ENCODE data around the gene CCDC122. TPM values are rescaled to one million over a fixed set of nuclear protein-coding genes. Genes with fewer than 3 reads are reported as not detected.
"Not testable (repeated sequence)": the region's sequence is repeated elsewhere in the genome, so short reads cannot be mapped to it uniquely, and the experiment has no call there.

The CCDC122 gene
- total RNA-seq, 1 donor from 2014 or later: 2.6 TPM

DNA sequence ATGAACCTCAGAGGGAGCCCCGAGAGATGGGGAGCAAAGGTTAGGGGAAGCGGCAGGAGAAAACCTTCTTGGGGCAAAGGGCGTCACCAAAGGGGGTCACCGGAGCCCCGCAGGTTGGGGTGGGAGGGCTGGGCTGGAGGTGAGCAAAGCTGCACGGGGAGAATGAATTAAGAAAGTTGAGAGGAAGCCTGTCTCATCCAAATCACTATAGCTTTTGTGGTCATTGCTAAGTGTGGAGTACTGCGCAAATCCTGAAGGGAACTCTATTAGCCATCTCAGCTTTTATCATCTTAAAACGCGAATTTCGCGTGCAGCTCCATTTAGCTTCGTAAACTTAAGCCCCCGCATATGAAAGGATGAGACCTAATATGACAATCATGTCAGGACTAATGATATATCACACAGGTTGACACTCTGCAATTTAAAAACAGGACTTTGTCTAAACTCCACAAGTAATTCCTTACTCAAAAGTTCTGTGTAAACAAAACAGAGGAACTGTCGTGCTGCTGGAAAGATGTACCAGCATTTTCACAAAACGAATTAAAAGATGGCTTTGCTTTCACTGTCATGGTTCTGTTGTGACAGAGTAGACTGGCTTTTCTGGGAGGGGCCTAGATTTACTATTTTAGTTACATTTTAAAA lies 795 bp upstream of the CCDC122 start:
- no peak for DNase-seq (ENCODE audit: missing footprints)
- intact Hi-C loops (cut with DNase I): no loop called here
- no peak for ATAC-seq

DNA sequence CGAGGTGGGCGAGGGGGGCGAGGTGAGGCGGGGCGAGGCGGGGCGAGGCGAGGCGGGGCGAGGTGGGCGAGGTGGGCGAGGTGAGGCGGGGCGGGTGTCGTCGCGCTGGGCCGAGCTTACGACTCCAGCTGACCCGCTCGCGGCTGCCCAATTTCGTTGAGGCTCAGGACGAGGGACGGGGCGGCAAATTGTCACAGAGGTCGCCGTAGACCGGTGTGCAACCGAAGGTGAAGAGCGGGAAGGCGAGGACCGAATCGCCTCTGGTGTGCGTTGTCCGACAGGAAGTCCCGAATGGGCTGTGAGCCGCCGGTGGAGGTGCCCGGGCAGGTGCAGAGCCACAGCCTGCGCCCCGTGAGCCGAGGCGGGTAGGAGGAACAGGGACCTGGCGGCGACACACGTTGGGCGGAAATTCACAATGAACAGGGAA lies 228 bp upstream of the CCDC122 start, which contains the start of gene LACC1:
LACC1 (plus strand) TSS at position 150 of the 427 bp plus-strand sequence. CDS start 1,082 bp downstream, outside the sequence.
- intact Hi-C loops (cut with DNase I): loop anchor here (2.0 to 10.0 kb wide), 2 partner anchors 795 to 907 kb away; no protein-coding TSS in a partner anchor
- peak; percentile 41 for ATAC-seq
- DNase-seq (ENCODE audit: missing footprints): peak; percentile 81

DNA sequence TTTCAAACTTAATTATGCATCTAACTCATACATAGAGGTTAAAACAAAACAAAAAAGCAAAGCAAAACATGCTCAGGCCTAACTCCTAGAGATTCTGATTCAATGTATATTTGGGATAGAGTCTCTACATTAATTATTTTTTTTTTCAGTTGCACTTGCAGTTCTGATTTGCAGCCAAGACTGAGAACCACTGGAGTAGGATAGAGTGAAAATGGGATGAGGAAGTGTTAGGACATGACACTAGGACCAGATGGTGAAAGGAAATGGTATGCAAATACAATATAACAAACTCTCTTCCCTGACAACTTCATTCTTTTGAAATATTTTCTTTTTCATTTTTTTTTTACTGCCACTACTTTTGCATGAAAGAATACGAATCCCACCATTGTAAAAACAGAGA lies 1.8 kb downstream of the CCDC122 start:
- intact Hi-C loops (cut with DNase I): loop anchor here (2.0 to 10.0 kb wide), 2 partner anchors 793 to 905 kb away; no protein-coding TSS in a partner anchor
- no peak for ATAC-seq
- no peak for DNase-seq (ENCODE audit: missing footprints)

DNA sequence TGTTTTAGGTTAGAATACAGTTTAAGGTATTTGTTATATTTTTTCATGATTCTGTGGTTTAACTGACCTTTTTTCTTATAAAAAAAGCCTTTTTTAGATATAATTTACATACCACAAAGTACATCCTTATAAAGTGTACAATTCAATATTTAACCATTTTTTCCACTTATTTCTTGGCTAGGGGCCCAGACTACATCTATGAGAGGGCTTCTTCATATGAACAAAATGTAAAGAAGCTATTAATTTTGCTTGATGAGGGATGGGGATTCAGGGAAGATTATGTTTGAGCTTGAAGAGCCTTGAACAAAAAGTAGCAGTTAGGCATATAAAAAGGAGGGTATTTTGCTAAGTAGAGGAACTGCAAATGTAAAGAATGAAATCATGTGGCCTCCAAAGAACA lies 2.2 kb downstream of the CCDC122 start:
- intact Hi-C loops (cut with DNase I): loop anchor here (10.0 kb wide), 1 partner anchor 793 kb away; no protein-coding TSS in a partner anchor
- DNase-seq (ENCODE audit: missing footprints): no peak
- ATAC-seq: no peak

DNA sequence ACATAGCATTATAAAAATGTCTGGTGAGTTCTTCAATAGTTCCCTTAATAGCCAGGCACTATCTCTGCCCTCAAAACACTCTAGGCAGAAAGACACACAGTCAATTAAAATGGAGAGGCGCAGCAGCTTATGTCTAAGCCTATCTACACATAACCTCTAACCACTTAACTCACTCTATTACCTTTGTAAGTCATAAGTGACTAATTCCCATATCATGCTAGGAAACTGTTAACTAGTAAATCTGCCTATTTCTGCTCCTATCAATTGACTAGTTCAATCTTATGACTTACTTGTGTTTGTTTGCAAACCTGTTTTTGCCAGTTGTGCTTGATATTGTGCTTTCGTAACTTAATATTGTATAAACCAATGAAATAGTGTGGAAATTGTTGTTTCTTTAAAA lies 3.2 kb downstream of the CCDC122 start:
- intact Hi-C loops (cut with DNase I): loop anchor here (10.0 kb wide), 1 partner anchor 792 kb away; no protein-coding TSS in a partner anchor
- ATAC-seq (no peak), DNase-seq (ENCODE audit: missing footprints) (no peak)

DNA sequence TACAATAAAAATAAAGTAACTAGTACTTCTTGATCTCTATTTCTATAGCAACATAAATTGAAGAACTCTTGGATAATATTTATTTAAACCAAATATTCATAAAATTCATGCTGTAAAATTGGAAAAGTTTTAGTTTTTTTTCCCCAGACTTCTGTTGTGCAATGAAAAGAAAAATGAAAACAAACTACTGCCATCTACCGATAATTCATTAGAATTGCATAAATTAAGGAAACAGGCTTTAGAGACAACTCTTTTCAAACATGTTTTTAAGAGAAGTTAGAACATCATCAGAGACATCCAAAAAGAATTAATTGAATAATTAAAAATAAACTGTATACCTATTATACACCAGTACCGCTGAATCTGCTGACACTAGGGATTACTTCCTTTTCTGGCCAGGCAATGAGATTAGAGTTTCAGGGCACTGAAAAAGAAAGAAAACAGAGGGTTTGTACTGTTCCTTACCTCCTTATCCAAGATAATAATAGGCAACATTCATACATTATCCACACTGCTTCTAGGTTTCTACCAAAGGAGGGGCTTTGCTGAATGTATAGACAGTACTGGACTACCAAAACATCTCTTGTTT lies 4.9 kb downstream of the CCDC122 start:
- DNase-seq (ENCODE audit: missing footprints) (no peak), ATAC-seq (no peak)
- intact Hi-C loops (cut with DNase I): loop anchor here (10.0 kb wide), 1 partner anchor 790 kb away; no protein-coding TSS in a partner anchor

DNA sequence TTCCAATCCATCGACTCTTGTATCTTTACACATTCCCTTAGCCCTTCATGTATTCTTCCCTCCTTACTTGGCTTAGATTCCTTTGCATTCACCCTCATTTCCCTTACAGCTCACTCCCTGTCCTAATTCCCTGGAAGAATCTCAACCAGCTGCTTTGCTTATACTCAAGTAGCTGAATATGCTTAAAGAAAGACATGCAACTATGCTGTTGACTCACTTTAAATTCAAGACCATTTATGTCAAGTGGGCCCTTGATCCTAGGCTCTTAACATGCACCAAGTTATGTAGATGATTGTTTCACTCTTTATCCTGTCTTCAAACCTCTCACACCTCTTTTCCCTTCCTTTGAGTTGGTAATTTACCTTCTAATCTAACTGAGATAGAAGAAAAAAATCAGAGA lies 7.4 kb downstream of the CCDC122 start:
- DNase-seq (ENCODE audit: missing footprints): no peak
- intact Hi-C loops (cut with DNase I): loop anchor here (10.0 kb wide), 1 partner anchor 787 kb away; no protein-coding TSS in a partner anchor
- no peak for ATAC-seq

DNA sequence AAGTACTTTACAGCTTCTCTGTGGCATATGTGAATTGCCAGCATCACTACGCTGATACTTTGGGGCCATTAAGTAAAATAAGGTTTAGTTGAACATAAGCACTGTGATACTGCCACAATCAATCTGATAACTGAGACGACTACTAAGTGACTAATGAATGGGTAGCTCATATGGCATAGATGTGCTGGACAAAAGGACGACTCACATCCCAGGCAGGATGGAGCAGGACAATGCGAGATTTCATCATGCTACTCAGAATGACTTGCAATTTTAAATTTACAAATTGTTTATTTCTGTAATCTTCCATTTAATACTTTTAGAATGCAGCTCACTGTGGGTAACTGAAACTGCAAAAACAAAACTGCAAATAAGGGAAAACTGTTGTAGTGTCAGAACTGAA lies 13.6 kb downstream of the CCDC122 start:
- DNase-seq (ENCODE audit: missing footprints) (no peak), ATAC-seq (no peak)
- intact Hi-C loops (cut with DNase I): no loop called here

DNA sequence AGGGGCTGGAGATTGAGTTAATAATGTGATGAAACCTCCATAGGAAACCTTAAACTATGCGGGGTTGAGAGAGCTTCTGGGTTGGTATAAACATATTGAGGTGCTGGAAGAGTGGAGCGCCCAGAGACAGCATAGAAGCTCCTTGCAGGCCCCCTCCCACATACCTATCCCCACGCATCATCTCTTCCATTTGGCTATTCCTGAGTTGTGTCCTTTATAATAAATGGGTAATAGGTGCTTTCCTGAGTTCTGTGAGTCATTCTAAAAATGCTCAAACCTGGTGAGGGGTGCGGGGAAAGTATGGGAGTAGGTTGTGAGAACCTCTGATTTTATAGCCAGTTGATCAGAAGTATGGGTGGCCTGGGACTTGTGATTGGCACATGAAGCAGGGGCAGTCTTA lies 14.6 kb downstream of the CCDC122 start:
- DNase-seq (ENCODE audit: missing footprints) (no peak), ATAC-seq (no peak)
- intact Hi-C loops (cut with DNase I): no loop called here

DNA sequence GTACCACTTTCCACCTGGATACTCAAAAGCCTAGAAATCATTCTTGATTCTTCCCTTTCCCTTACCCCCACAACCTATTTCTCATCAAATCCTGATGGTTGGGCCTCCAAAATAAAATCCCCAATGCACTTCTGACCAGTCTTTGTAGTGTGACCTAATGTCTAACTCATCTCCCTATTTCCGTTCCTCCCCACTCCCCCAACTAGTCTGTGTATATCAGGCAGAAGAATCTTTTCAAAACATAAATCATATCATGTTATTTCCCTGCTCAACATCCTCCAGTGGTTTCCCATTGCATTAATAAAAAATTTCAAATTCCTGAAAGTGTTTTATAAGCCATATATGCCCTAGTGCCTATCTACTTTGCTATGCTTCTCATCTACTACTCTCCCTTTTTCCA lies 17.7 kb downstream of the CCDC122 start:
- intact Hi-C loops (cut with DNase I): no loop called here
- ATAC-seq (no peak), DNase-seq (ENCODE audit: missing footprints) (no peak)

DNA sequence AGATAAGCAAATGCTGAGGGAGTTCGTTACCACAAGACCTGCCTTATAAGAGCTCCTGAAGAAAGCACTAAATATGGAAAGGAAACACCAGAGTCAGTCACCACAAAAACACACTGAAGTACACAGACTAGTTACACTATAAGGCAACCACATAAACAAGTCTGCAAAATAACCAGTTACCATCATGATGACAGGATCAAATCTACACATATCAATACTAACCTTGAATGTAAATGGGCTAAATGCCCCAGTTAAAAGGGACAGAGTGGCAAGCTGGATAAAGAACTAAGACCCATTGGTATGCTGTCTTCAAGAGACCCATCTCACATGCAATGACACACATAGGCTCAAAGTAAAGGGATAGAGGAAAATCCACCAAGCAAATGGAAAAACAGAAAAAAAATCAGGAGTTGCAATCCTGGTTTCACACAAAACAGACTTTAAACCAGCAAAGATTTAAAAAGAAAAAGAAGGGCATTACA lies 26.6 kb downstream of the CCDC122 start:
- intact Hi-C loops (cut with DNase I): no loop called here
- ATAC-seq (no peak), DNase-seq (ENCODE audit: missing footprints) (no peak)

DNA sequence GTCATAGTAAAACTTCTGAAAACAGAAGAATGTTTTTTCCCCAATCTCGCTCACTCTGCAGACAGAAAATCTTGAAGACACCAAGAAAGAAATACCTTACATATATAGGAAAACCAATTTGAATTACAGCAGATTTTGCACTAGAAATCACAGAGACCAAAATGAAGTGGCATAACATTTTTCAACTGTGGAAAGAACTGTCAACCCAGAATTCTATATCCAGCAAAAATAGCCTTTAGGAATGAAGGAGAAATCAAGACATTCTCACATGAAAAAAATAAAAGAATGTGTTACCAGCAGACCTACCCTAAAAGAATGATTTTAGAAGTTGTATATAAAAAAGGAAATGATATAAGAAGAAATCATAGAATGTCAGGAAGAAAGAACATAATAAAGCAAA lies 28.7 kb downstream of the CCDC122 start:
- no peak for ATAC-seq
- intact Hi-C loops (cut with DNase I): no loop called here
- no peak for DNase-seq (ENCODE audit: missing footprints)

DNA sequence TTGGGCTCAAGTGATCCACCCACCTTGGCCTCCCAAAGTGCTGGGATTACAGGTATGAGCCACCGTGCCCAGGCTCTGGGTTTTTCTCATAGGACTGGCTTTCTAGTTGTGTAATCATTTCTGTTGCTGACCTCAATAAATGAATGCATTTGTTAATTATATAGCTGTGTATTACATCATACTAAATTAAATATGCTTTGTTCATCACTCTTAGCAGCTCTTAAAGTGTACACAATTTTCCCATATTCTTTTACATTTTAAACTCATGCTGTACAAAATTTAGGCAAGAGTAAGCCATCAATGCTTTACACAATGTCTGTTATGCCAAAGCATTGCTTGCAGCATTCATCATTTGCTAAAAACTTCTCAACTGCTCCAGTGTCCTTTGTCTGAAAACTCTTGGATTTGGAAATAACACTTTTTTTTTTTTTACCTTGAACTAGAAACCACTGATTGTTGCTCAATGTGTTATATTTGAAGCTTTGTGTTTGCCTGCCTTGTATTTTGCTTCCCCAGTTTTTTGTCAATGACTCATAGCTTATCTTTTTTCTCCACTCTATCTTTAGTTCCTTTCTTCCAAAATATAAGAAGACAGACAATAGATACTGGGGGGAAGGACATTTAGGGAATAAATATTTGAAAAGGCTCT lies 31.4 kb downstream of the CCDC122 start:
- intact Hi-C loops (cut with DNase I): no loop called here
- DNase-seq (ENCODE audit: missing footprints): peak; percentile 58
- no peak for ATAC-seq

DNA sequence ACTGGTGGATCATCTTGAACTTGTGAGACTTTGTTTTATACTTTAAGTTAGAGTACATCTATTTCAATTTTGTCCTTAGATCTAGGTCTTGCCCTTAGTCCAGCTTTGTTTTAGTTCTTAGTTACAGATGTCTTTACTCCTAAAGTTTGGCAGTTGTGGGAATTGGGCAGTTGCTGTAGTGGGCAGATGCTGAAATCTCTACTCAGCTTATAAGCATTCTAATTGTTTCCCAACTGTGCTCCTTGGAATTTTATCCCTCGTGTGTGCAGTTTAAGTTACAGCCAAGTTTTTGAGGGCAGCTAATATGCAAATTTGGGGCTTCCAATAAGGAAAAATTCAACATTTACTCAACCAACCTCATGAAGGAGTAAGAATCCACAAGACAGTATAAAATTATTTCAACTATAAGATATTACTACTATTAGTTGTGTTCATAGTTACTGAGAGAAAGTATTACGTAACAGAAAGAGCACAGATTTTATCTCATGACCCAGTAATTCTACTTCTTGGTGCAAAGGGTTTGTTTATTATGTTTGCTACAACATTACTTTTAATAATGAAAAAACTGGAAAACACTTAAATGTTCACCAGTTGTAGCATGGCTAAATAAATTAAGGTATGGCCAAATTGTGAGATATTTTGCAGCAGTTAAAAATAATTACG lies 32.9 kb downstream of the CCDC122 start:
- ATAC-seq: no peak
- intact Hi-C loops (cut with DNase I): no loop called here
- no peak for DNase-seq (ENCODE audit: missing footprints)

DNA sequence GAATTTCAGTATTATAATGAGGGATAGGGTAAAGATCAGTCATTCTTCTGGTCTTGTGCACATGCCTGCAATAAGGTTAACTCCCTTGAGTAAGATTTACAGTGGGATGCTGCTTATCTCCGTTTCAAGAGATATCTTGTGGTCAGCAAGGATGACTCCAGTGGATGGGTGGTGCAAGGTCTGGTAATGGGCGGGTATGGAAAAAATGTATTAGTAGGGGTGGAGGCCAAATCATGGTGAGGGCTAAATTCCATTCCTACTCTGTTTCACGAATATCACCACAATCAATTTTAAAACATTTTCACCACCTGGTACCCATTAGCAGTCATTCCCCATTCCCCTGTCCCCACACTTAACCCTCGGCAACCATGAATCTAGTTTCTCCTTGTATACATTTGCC lies 40.6 kb downstream of the CCDC122 start:
- intact Hi-C loops (cut with DNase I): no loop called here

DNA sequence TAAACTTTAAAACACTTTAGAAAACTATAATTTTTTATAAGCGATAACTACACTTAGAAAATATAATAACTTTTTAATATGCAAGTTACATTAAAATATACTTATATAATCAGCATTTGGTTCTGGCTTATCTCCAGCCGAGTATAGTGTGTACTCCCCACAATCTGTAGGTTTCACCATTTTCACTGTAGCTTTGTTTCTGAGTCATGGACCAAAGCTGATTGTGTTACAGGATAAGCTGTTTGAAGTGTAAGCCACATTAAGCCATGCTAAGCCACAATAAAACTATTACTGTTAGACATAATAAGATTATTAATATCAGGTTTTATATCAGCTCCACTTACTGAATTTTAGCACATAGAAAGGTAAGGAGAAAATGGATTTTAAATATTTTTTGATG lies 43.8 kb downstream of the CCDC122 start:
- DNase-seq (ENCODE audit: missing footprints) (no peak), ATAC-seq (no peak)
- intact Hi-C loops (cut with DNase I): no loop called here

More for the DNA sequence above, 40.6 kb downstream of the CCDC122 start:
- no peak for ATAC-seq
- no peak for DNase-seq (ENCODE audit: missing footprints)

DNA sequence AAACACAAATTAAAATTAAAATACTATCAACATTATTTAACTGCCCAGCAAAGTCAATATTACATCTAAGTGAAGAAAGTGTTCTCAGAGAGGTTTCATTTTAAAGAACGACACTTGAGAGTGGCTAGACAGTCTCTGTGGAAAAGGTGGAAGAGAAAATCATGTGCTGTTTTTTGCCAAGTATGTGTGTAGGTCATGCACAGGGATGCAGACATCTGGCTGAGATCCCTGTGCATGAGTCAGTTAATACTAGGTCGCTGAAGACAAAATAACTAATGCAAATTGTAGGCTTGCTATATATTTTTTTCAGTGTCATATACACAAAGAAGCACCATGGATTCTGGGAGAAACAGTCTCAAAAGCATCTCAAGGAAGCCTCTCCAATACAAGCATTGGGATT lies 48.5 kb downstream of the CCDC122 start:
- DNase-seq (ENCODE audit: missing footprints) (no peak), ATAC-seq (no peak)
- intact Hi-C loops (cut with DNase I): no loop called here

DNA sequence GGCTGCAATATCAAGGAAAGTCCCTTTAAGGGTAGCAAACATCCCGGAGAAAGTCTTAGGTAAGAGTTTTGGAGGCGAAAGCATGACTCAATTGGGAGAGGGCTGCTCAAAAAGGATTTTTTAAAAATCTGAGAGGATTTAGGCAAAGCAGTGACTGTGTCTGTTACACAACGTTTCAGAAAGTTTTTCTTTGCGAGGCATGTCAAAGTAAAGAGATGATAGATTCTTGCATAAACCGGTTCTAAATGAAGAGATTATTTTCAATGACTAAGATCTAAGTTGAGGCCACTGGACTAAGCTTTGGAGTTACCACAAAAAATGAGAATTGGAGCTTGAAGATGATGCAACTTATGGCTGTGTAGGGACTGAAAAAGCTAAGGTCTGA lies 49.1 kb downstream of the CCDC122 start:
- no peak for ATAC-seq
- intact Hi-C loops (cut with DNase I): no loop called here
- DNase-seq (ENCODE audit: missing footprints): no peak

DNA sequence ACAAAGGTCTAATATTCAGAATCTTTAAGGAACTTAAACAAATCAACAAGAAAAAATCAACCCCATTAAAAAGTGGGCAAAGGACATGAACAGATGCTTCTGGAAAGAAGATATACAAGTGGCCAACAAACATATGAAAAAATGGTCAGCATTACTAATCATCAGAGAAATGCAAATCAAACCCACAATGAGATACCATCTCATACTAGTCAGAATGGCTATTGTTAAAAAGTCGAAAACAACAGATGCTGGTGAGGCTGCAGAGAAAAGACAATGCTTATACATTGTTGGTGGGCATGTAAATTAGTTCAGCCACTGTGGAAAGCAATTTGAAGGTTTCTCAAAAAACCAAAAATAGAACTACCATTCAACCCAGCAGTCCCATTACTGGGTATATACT lies 54.9 kb downstream of the CCDC122 start:
- DNase-seq (ENCODE audit: missing footprints); intact Hi-C loops (cut with DNase I); ATAC-seq: not testable (repeated sequence)

All from Right ventricle myocardium inferior (tissue), 1 donor.